NT2/D1 (cell line): ENCODE results near the gene DNAH1.

Experiments
- SUZ12 ChIP-seq: IDR thresholded peaks from 2 replicates; pipeline ENCODE4 v1.6.1; 2011; ENCODE audit not compliant: insufficient read length, insufficient read depth; ENCODE audit errors: extremely low read depth
- YY1 ChIP-seq: IDR thresholded peaks from 2 replicates; pipeline ENCODE4 v1.6.1; 2011; ENCODE audit not compliant: insufficient read length, insufficient read depth
- ZNF274 ChIP-seq: IDR thresholded peaks from 2 replicates; pipeline ENCODE4 v1.6.1; 2011; ENCODE audit warnings: mild to moderate bottlenecking, low read depth, low read length

- TF ChIP-seq ZNF274, result no peak
- TF ChIP-seq SUZ12, result no peak
- no peak for TF ChIP-seq YY1
Measured at GRCh38 chr3:52343946-52344600, 28.0 kb downstream of the DNAH1 start.
